HepG2 (cell line): ENCODE data around the gene RPL18. TPM values are rescaled to one million over a fixed set of nuclear protein-coding genes. Genes with fewer than 3 reads are reported as not detected.

Experiments
- ATF3 ChIP-seq: sonication (generic); formaldehyde crosslinking; IDR thresholded peaks from 2 replicates; pipeline ENCODE4 v1.4.0; 2020; ENCODE audit warnings: missing genetic modification reagents
- ATF5 ChIP-seq: sonication (generic); formaldehyde crosslinking; IDR thresholded peaks from 2 replicates; pipeline ENCODE4 v1.4.0; 2020; ENCODE audit warnings: mild to moderate bottlenecking, low read depth, missing genetic modification reagents
- BRD4 ChIP-seq: sonication (generic); formaldehyde crosslinking; IDR thresholded peaks from 2 replicates; pipeline ENCODE4 v1.4.0; 2020; ENCODE audit warnings: missing genetic modification reagents
- EZH2 ChIP-seq: conservative IDR thresholded peaks from 2 replicates; pipeline ENCODE4 v1.6.1; 2012; ENCODE audit warnings: mild to moderate bottlenecking, low read depth, low read length, moderate library complexity
- FOXP4 ChIP-seq: sonication (generic); formaldehyde crosslinking; IDR thresholded peaks from 2 replicates; pipeline ENCODE4 v1.4.0; 2020; ENCODE audit warnings: missing genetic modification reagents
- GLMP ChIP-seq: sonication (generic); formaldehyde crosslinking; IDR thresholded peaks from 2 replicates; pipeline ENCODE4 v1.9.0; 2021; ENCODE audit warnings: missing genetic modification reagents, mild to moderate bottlenecking, borderline replicate concordance
- HNRNPL ChIP-seq: fragments of 200-400 bp; formaldehyde crosslinking; IDR thresholded peaks from 2 replicates; pipeline ENCODE4 v1.6.1; 2017; ENCODE audit warnings: mild to moderate bottlenecking, low read depth, low read length
- ISX ChIP-seq: sonication (generic); formaldehyde crosslinking; conservative IDR thresholded peaks from 2 replicates; pipeline ENCODE4 v1.5.0; 2020; ENCODE audit warnings: missing genetic modification reagents
- RBFOX2 ChIP-seq: fragments of 200-400 bp; formaldehyde crosslinking; IDR thresholded peaks from 2 replicates; pipeline ENCODE4 v1.6.1; 2017; ENCODE audit warnings: low read depth, mild to moderate bottlenecking, low read length
- REST ChIP-seq, 2 experiments: IDR thresholded peaks; 2 replicates each; pipeline ENCODE4 v1.6.1; 2011 to 2012; ENCODE audit warnings: low read length in 2 of 2, borderline replicate concordance in 1 of 2, low read depth in 1 of 2, mild to moderate bottlenecking in 1 of 2, moderate library complexity in 1 of 2
- SNAI1 ChIP-seq: sonication (generic); formaldehyde crosslinking; IDR thresholded peaks from 2 replicates; pipeline ENCODE4 v1.5.0; 2020; ENCODE audit warnings: mild to moderate bottlenecking, missing genetic modification reagents, borderline replicate concordance
- SNAPC5 ChIP-seq: sonication (generic); formaldehyde crosslinking; IDR thresholded peaks from 2 replicates; pipeline ENCODE4 v1.8.1; 2023; ENCODE audit warnings: mild to moderate bottlenecking, missing genetic modification reagents, borderline replicate concordance
- SYNCRIP ChIP-seq: fragments of 200-400 bp; formaldehyde crosslinking; IDR thresholded peaks from 2 replicates; pipeline ENCODE4 v1.6.1; 2018; ENCODE audit warnings: mild to moderate bottlenecking, low read depth, low read length; ENCODE audit not compliant: insufficient read depth
- ZFP37 ChIP-seq: sonication (generic); formaldehyde crosslinking; IDR thresholded peaks from 2 replicates; pipeline ENCODE4 v1.4.0; 2020; ENCODE audit warnings: missing genetic modification reagents, borderline replicate concordance
- ZNF234 ChIP-seq: sonication (generic); formaldehyde crosslinking; conservative IDR thresholded peaks from 2 replicates; pipeline ENCODE4 v1.5.1; 2020; ENCODE audit warnings: mild to moderate bottlenecking, missing genetic modification reagents
- ZNF3 ChIP-seq: IDR thresholded peaks from 2 replicates; pipeline ENCODE4 v1.7.0; 2017; ENCODE audit warnings: inconsistent platforms
- ZNF331 ChIP-seq: sonication (generic); formaldehyde crosslinking; IDR thresholded peaks from 2 replicates; pipeline ENCODE4 v1.4.0; 2020; ENCODE audit warnings: missing genetic modification reagents
- ZNF333 ChIP-seq: sonication (generic); formaldehyde crosslinking; IDR thresholded peaks from 2 replicates; pipeline ENCODE4 v1.4.0; 2020; ENCODE audit warnings: mild to moderate bottlenecking, missing genetic modification reagents, borderline replicate concordance
- ZNF704 ChIP-seq: sonication (generic); formaldehyde crosslinking; IDR thresholded peaks from 2 replicates; pipeline ENCODE4 v1.8.1; 2023; ENCODE audit warnings: mild to moderate bottlenecking, inconsistent platforms, moderate library complexity, missing genetic modification reagents, borderline replicate concordance
- polyA plus RNA-seq, 8 experiments: library from polyadenylated mRNA; depleted of rRNA in 3 of 8; stranded (reverse) in 7 of 8; unstranded in 1 of 8; fragments of >200 nt; fragmentation: Illumina TruSeq in 4 of 8; extraction: Trizol in 4 of 8; gene quantifications; 2 replicates each; pipeline versions ENCODE4 v1.2.1 to v1.2.3, GENCODE V29; 2011 to 2016; ENCODE audit warnings: low read depth in 4 of 8, missing spikeins in 1 of 8, mixed read lengths in 1 of 8; ENCODE audit not compliant: insufficient read depth in 1 of 8
- total RNA-seq, 5 experiments: library from RNA; depleted of rRNA; stranded (reverse); fragments of >200 nt; fragmentation: Illumina TruSeq; extraction: Trizol; gene quantifications; 2 replicates each; pipeline ENCODE4 v1.2.3, GENCODE V29; 2016; ENCODE audit warnings: low read depth in 1 of 5

The RPL18 gene
- total and polyA plus RNA-seq, 2 of the 13 experiments (the other 11 are each of a cell fraction or from before 2014, with no cell fraction given) = 1,485 to 1,639 TPM

- TF ChIP-seq ZNF234 (CRISPR knock-in tag) = no peak
- peak; percentile 58; the same call in 1 of the 2 replicates for TF ChIP-seq BRD4 (CRISPR knock-in tag)
- peak; percentile 56; the same call in 1 of the 2 replicates for TF ChIP-seq ZFP37
- TF ChIP-seq SNAPC5 (CRISPR knock-in tag) = no peak
- TF ChIP-seq FOXP4 (CRISPR knock-in tag) = peak; percentile 68
- peak in 1 of 2 experiments; percentile 10; a peak in 1 of 4 replicates for TF ChIP-seq REST (IDR thresholded peaks at IDR 0.05; ENCODE audit: borderline replicate concordance in 1 of 2, low read depth in 1 of 2, low read length in 2 of 2)
- TF ChIP-seq SNAI1 (CRISPR knock-in tag) = no peak
- no peak for TF ChIP-seq ISX
- TF ChIP-seq EZH2 = no peak
- no peak for TF ChIP-seq ATF3 (CRISPR knock-in tag)
- TF ChIP-seq GLMP (CRISPR knock-in tag) = no peak
- no peak for TF ChIP-seq ZNF333 (CRISPR knock-in tag)
- no peak for TF ChIP-seq HNRNPL
- 0 out of 2 replicates have a peak, but pooled peaks have one; percentile 4 for TF ChIP-seq ZNF704 (CRISPR knock-in tag)
- TF ChIP-seq ATF5 (CRISPR knock-in tag) = no peak
- TF ChIP-seq SYNCRIP = no peak
- TF ChIP-seq ZNF3 (CRISPR knock-in tag) = no peak
- TF ChIP-seq ZNF331 (CRISPR knock-in tag) = peak; percentile 86
- peak; percentile 84 for TF ChIP-seq RBFOX2
These were observed 15.7 kb upstream of the RPL18 start (continued) for GRCh38 chr19:48634424-48635262.
